Measurements from ENCODE around the gene SPTY2D1.

GRCh38 chr11:18623707-18624106, 10.4 kb downstream of the SPTY2D1 start:
- no peak for TF ChIP-seq CREB1 (IDR thresholded peaks at IDR 0.05; ENCODE audit: low read depth)
- TF ChIP-seq USF1 (IDR thresholded peaks at IDR 0.05) = no peak
